HG03135 (cell line): Measurements from ENCODE around the gene TNXB.
"Not testable (repeated sequence)": the region's sequence is repeated elsewhere in the genome, so short reads cannot be mapped to it uniquely, and the experiment has no call there.

ENCODE experiments used
- ATAC-seq: cut with Tn5 transposase; IDR thresholded peaks from one replicate; pipeline ENCODE4 v1.9.1; 2021; ENCODE audit warnings: mild to moderate bottlenecking, moderate library complexity; ENCODE audit not compliant: unreplicated experiment

Gene TNXB

DNA sequence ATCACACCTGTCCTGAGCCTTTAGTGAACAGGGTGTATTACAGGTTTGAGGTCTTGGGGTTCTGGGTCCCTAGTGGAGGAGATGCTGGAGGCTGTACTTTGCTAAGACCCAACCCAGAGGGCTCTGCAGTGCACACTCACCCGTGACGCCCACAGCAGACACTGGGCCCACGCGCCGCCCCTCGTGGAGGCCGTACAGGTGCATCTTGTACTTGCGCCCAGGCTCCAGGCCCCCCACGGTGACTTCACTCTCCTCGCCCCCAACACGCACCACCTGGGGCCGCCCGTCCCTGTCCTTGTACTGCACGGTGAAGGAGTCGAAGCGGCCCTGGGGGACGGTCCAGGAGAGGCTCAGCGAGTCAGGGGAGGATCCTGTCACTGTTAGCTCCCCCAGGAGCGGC, 41.6 kb downstream of the TNXB start:
- ATAC-seq, result not testable (repeated sequence)

DNA sequence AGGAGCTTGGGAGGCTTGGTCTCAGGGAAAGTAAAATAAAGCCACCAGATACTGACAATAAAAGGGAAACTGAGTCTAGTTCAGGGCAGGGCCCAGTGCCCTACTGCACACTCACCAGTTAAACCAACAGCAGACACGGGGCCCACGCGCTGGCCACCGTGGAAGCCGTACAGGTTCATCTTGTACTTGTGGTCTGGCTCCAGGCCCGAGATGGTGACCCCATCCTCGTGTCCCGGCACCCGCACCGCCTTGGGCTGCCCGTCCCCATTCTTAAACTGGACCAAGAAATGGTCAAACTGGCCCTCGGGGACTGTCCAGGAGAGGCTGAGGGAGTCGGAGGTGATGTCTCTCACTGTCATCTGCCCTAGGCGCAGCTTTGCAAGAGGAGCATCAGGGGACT, 44.4 kb downstream of the TNXB start:
- no peak for ATAC-seq

DNA sequence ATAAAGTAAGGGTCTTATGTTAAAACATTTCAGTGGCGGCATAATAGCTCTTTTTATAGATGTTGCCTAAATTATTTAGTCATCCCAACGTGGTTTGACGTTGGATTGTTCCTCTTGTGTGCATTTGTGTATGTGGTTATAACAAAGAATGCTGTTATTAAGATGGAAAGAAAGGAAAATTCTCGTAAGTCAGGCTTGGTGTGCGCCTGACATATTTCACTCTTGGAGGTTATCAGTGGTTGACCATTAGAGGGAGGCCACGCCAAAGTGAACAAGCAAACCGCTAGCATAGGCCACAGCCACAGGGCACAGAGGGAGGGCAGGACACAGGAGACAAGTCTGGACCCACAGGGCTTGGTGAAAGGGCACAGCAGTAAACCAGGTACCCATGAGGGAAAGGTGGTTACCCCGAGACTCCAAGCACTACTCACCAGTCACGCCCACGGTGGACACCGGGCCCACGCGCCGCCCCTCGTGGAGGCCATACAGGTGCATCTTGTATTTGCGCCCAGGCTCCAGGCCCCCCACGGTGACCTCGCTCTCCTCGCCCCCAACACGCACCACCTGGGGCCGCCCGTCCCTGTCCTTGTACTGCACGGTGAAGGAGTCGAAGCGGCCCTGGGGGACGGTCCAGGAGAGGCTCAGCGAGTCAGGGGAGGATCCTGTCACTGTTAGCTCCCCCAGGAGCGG, 48.0 kb downstream of the TNXB start:
- ATAC-seq, result no peak

DNA sequence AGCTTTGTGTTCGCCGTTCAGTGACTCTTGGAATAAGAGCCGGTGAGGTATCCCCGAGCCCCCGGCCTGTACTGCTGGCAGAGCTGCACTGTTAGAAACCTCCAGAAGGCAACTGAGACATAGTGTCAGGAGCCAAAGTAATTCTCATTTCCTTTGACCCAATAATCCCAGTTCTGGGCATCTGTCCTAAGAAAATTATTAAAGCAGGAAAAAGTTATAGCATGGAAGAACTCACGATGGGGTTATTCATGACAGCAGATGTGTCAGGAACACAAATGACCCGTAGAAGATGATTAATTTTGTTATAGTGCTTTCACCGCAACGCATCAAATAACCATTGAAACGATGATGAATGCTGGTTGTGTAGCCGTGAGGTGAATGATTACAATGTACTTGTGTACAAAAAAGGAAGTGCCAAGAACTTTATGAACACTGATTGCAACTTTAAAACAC, 50.6 kb downstream of the TNXB start:
- ATAC-seq, result no peak

DNA sequence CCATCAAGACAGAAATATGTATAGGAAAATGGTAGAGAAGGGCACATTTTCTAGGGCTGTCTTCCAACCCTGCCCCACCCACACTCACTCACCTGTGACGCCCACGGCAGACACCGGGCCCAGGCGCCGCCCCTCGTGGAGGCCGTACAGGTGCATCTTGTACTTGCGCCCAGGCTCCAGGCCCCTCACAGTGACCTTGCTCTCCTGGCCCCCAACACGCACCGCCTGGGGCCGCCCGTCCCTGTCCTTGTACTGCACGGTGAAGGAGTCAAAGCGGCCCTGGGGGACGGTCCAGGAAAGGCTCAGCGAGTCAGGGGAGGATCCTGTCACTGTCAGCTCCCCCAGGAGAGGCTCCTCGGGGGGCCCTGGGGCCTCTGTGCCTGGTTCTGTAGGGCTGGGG, 51.2 kb downstream of the TNXB start:
- no peak for ATAC-seq

DNA sequence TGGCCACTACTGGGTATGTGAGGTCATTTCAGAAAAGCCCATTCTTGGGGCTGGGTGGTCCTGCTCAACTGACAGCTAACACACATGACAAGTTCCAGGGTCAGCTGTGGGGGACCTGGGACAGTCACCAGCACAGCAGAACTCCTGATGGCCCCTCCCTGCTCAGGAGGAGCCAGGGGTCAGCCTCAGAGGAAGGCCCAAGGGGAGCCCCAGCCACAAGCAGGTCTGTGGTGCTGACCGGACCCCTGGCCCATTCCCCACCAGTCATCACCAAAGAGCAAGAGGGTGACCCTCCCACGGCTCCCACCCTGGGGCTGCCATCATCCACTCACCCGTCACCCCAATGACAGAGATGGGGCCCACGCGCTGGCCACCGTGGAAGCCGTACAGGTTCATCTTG, 52.9 kb downstream of the TNXB start:
- ATAC-seq, result no peak

DNA sequence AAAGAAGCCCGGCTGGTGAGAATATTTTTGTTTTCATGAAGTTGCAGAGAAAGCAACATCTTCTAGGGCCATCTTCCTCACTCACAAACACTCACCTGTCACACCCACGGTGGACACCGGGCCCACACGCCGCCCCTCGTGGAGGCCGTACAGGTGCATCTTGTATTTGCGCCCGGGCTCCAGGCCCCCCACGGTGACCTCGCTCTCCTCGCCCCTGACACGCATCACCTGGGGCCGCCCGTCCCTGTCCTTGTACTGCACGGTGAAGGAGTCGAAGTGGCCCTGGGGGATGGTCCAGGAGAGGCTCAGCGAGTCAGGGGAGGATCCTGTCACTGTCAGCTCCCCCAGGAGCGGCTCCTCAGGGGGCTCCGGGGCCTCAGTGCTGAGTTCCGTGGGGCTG, 53.4 kb downstream of the TNXB start:
- not testable (repeated sequence) for ATAC-seq

DNA sequence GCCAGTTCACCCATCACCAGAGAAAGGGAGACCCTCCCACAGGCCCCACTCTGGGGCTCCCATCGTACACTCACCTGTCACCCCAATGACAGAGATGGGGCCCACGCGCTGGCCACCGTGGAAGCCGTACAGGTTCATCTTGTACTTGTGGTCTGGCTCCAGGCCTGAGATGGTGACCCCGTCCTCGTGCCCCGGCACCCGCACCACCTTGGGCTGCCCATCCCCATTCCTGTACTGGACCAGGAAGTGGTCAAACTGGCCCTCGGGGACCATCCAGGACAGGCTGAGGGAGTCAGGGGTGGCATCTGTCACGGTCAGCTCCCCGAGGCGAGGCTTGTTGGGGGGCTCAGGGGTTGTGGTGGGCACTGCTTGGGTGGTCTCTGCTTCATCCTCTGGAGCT, 55.8 kb downstream of the TNXB start:
- not testable (repeated sequence) for ATAC-seq

DNA sequence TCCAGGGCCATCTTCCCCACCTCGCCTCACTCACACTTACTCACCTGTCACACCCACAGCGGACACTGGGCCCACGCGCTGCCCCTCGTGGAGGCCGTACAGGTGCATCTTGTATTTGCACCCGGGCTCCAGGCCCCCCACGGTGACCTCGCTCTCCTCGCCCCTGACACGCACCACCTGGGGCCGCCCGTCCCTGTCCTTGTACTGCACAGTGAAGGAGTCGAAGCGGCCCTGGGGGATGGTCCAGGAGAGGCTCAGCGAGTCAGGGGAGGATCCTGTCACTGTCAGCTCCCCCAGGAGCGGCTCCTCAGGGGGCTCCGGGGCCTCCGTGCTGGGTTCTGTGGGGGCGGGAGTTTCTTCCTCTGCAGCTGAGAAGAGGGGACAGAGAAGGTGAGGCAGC, 56.5 kb downstream of the TNXB start:
- not testable (repeated sequence) for ATAC-seq

DNA sequence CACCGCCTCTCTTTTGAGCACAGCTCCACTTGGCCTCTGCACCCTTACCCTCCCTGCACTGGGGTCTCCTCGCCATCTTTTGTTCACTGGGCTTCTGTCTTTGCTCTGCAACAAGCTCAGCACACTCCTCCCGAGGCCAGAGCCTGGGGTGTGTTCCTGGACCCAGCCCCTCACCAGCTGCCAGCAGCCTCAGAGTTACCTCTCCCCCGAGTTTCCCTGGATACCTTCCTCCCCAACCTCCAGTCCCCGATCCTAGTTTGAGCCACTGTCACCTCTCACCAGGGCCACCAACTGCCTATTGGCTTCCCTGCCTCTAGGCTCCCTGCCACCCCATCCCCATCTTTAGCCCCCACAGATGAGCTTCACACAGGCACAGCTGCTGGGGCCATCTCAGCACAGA, 58.6 kb downstream of the TNXB start:
- no peak for ATAC-seq

DNA sequence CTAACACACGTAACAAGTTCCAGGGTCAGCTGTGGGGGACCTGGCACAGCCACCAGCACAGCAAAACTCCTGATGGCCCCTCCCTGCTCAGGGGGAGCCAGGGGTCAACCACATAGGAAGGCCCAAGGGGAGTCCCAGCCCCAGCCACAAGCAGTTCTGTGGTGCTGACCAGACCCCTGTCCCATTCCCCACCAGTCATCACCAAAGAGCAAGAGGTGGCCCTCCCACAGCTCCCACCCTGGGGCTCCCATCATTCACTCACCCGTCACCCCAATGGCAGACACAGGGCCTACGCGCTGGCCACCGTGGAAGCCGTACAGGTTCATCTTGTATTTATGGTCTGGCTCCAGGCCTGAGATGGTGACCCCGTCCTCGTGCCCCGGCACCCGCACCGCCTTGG, 59.4 kb downstream of the TNXB start:
- ATAC-seq, result not testable (repeated sequence)

DNA sequence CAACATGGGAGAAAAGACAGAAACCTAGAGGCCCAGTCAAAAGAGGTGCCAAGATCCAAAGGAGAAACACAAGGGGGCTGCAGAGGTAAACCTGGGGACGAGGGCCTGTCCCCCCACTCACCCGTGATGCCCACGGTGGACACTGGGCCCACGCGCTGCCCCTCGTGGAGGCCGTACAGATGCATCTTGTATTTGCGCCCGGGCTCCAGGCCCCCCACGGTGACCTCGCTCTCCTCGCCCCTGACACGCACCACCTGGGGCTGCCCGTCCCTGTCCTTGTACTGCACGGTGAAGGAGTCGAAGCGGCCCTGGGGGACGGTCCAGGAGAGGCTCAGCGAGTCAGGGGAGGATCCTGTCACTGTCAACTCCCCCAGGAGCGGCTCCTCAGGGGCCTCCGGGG, 60.0 kb downstream of the TNXB start:
- ATAC-seq, result not testable (repeated sequence)

DNA sequence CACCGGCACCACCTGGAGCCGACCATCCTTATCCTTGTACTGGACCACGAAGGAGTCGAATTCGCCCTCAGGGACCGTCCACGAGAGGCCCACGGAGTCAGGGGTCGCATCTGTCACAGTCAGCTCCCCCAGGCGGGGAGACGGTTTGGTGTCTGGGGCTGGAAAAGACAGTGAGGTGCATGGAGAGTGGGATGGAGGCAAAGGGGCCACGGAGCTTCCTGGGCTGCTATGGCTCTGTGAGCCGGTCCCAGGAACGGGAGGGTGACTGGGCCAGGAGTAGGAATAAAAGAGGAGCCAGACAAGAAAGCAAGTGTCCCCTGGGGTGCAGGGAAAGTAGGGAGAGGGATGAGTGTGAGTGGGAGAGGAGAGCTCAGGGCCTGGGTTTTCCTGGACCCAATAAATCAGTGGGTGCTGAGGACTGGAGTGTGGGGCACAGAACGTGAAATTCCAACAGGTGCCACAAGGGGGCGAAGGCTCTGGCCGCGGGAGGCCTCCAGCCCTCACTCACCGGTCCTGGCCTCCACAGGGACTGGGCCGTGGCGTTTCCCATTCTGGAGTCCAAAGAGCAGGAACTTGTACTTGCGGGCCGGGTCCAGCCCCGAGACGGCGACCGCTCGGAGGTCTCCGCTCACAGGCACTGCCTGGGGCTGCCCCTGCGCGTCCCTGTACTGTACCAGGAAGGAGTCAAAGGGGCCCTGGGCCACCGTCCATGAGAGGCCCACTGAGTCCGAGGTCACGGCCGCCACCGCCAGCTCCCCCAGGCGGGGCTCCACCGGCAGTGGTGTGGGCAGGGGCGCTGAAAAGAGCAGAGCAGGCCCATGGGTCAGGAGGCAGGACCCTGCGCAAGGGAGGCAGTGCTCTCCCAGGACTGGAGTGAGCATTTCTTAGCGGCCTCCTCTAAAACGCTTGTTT, 61.0 kb downstream of the TNXB start:
- no peak for ATAC-seq

DNA sequence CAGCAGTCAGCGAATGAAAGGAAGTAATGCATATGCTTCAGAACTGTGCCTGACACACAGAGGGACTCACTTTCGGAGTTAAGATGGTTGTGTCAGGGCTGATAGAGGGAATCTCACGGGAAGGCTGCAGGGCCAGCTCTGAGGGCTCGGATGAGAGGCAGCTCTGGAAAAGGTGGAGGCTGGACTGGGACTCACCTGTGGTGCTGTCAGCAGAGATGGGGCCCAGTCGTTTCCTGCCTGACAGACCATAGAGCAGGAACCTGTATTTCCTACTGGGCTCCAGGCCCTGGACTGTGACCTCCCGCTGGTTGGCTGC, 61.6 kb downstream of the TNXB start:
- ATAC-seq, result no peak

DNA sequence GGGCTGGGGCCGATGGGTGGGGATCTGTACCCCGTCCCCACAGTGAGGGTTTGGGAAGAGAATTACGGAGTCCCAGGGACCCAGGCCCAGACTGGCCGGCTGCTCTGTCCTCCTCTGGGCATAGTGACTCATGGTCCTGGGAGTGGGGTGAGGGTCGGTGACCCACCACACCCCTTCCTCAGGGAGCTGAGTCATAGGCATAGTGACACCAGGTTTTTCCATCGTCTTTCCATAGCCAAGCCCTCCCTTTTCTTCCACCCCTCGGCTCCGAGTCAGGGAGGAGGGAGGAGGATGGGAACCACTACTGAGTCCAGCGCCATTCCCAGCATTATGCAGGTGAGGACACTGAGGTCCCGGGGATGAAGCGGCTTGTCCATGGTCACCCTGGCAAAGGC, 62.1 kb downstream of the TNXB start:
- ATAC-seq, result no peak

DNA sequence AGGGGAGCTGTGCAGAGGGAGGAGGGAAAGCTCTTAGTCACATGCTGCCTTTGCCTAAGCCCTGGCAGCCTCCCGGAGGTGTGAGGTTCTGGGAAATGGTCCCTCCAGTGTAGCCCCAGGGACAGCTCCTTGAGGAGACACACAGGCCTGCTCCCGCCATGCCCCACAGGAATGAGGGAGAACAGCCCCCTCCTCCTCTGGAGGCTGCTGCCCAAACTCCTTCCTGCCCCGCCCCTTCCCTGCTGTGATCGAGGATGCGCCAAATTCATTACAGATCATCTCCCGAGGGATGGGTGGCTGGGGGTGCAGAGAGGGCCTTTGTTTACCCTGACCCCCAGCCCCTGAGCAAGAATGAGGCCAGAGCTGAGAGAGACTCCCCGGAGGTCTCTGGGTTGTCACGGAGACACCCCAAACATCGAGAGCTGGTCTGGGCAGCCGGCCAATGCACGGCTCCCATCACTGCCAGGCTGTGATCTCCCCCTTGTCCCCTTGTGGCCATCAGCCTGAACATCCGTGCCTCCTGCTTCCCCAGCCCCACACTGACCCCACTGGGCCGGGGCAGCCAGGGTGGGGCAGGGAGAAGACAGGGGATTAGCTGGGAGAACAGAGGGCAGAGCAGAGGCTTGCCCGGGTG, 62.6 kb downstream of the TNXB start:
- ATAC-seq, result no peak

DNA sequence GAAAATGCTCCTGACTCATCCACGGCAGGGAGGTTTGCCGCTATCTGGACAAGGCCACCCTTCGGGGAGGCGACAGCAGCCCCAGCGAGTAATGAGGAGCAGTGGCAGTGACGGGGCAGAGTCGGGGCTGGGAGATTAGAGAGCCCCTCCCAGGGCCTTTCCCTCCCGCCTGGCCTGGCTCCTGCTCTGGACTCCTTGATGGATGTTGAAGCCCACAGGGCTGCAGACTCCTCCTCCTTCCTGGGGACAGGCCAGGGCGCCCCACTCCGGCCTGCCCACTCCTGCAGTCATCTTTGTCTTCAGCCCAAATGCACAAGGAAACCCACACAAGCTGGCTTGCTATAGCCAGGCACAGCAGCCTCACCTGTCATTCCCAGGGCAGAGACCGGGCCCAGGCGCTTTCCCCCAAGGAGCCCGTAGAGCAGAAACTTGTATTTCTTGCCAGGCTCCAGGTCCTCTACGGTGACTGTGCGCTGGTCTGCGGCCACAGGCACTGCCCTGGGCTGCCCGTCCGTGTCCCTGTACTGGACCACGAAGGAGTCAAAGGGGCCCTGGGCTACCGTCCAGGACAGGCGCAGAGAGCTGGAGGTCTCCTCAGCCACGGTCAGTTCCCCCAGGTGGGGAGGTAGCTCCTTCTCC, 63.2 kb downstream of the TNXB start:
- ATAC-seq, result no peak

DNA sequence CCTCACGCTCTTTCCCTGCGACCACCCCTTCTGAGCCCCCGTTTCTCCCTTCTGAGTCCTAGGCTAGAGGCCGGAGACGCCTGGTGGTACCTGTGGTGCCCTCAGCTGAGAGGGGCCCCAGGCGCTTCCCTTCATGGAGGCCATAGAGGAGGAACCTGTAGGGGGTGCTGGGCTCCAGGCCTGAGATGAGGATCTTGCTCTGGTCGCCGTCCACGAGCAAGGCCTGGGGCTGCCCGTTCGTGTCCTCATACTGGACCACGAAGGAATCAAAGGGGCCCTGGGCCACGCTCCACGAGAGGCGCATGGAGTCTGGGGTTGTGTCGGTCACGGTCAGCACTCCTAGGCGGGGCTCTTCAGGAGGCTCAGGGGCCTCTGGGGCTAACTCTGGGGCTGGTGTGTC, 64.2 kb downstream of the TNXB start:
- ATAC-seq, result not testable (repeated sequence)

DNA sequence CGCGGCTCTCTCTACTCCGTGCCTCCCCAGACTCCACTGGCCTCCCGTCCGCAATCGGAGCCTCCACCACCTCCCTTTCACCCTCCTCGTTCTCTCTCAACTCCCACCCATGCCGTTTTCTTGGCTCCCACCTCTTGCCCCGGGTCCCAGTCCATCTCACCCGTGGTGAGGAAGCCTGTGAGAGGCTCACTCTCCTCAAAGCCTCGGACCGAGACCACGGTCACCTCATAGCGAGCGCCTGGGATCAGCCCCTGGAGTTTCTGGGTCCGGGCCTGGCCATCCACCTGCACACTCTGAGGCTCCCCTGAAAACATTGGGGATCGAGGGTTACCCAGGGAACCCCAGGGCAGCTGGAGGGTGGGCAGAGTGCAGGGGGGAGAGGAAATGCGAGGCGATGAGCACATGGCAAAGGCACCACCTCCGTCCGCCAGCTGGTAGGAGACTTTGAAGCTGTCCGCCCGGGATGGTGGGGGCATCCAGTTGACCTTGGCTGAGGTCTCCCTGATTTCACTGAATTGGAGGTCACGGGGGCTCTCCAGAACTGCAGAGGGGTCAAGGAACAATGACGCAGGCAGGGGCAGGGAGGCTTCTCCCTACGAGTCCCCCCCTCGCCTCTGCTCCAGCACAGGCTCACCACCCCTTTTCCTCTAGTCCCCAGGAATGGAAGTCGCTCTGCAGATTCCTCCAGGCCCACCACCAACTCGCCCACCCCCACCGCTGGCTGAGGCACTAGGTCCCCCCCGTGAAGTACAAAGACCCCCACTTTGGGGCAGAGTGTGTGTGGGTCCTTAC, 65.4 kb downstream of the TNXB start:
- ATAC-seq, result not testable (repeated sequence)

DNA sequence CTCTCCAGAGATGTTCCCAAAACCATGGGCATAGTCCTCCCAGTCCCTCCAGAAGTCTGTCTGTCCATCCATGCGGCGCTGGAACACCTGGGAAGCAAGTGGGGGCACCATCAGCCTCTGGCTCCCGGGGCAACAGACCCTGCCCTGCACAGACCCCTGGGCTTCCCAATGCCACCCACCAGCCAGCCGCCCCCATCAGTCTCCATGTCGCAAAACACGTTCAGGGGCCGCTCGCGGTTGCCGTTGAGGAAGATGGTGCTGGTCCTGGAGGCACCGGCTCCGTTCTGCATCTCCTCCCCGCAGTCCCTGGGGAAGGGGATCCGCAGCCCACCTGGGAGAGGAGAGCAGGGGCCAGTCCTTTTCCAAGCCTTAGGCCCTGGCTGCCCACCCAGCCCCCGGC, 66.9 kb downstream of the TNXB start:
- ATAC-seq, result not testable (repeated sequence)

DNA sequence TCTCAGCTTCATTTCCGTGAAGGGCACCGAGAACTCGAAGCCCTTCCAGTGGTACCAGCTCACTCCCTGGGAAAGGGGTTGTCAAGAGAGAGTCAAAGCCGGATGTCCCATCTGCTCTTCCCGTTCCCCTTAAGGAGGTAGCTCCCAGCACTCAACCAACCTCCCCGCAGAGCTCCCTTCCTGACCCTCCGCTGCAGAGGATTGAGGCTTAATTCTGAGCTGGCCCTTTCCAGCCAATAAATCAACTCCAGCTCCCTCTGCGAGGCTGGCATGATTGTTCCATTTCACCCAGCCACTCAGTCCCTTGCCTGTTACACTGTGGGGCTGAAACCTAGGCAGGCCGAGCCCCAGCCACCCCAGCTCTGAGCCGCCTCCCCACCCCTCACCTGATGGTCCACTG, 67.8 kb downstream of the TNXB start:
- not testable (repeated sequence) for ATAC-seq
